ENCODE data around the gene HEATR5B. TPM values are rescaled to one million over a fixed set of nuclear protein-coding genes. Genes with fewer than 3 reads are reported as not detected.

Gene HEATR5B
- total and polyA plus RNA-seq, 10 of the 15 experiments (the other 5 are each of a cell fraction or from before 2014, with no cell fraction given), result 4.1 to 34.7 (median 17.7) TPM

DNA sequence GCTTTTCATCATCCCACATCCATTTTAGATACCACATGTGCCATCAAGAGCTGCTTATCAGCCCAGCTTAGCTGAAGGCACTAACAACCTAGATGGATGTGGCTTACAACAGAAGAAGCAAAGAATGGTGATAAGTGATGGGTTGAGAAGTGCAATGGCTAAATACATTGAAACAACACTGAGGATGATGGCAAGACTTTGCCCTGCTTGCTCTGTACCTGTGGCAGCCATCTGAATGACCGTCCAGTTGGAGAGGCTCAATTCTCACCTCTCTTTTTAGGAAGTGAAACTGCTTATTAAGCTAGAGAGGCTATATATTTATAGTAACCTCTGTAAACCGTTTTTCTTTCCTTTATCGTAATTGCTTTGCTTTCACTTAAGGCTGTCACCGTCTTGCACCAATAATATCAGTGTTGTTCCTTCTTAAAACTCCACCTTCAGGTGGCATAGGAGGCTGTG, 5.9 kb upstream of the HEATR5B start (continued):
- TF ChIP-seq, protein P1, sequence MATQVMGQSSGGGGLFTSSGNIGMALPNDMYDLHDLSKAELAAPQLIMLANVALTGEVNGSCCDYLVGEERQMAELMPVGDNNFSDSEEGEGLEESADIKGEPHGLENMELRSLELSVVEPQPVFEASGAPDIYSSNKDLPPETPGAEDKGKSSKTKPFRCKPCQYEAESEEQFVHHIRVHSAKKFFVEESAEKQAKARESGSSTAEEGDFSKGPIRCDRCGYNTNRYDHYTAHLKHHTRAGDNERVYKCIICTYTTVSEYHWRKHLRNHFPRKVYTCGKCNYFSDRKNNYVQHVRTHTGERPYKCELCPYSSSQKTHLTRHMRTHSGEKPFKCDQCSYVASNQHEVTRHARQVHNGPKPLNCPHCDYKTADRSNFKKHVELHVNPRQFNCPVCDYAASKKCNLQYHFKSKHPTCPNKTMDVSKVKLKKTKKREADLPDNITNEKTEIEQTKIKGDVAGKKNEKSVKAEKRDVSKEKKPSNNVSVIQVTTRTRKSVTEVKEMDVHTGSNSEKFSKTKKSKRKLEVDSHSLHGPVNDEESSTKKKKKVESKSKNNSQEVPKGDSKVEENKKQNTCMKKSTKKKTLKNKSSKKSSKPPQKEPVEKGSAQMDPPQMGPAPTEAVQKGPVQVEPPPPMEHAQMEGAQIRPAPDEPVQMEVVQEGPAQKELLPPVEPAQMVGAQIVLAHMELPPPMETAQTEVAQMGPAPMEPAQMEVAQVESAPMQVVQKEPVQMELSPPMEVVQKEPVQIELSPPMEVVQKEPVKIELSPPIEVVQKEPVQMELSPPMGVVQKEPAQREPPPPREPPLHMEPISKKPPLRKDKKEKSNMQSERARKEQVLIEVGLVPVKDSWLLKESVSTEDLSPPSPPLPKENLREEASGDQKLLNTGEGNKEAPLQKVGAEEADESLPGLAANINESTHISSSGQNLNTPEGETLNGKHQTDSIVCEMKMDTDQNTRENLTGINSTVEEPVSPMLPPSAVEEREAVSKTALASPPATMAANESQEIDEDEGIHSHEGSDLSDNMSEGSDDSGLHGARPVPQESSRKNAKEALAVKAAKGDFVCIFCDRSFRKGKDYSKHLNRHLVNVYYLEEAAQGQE (IDR thresholded peaks at IDR 0.05; ENCODE audit: low read depth, low read length), result no peak
- TF ChIP-seq KLF5 (IDR thresholded peaks at IDR 0.05; ENCODE audit: partially characterized antibody) (no peak), FOXK2 (IDR thresholded peaks at IDR 0.05) (no peak), EP300 (IDR thresholded peaks at IDR 0.05; ENCODE audit: borderline replicate concordance in 1 of 2, control insufficient read depth in 1 of 2, low read depth in 2 of 2, low read length in 2 of 2) (peak; percentile 78; a peak in 3 of 4 replicates), IRF4 (IDR thresholded peaks at IDR 0.05; ENCODE audit: low read depth, low read length) (peak; percentile 91), ZSCAN29 (IDR thresholded peaks at IDR 0.05) (no peak), POLR2A (IDR thresholded peaks at IDR 0.05; ENCODE audit: low read depth, low read length) (peak; percentile 69), NR2F1 (conservative IDR thresholded peaks at IDR 0.05) (peak; percentile 70), MTA3 (IDR thresholded peaks at IDR 0.05; ENCODE audit: borderline replicate concordance, low read length) (no peak), SMAD5 (IDR thresholded peaks at IDR 0.05; ENCODE audit: low read depth) (peak; percentile 50; the same call in 1 of the 2 replicates), TAF1 (IDR thresholded peaks at IDR 0.05; ENCODE audit: borderline replicate concordance, low read depth, low read length) (peak; percentile 56; the same call in 1 of the 2 replicates)
- TF ChIP-seq, protein P2, sequence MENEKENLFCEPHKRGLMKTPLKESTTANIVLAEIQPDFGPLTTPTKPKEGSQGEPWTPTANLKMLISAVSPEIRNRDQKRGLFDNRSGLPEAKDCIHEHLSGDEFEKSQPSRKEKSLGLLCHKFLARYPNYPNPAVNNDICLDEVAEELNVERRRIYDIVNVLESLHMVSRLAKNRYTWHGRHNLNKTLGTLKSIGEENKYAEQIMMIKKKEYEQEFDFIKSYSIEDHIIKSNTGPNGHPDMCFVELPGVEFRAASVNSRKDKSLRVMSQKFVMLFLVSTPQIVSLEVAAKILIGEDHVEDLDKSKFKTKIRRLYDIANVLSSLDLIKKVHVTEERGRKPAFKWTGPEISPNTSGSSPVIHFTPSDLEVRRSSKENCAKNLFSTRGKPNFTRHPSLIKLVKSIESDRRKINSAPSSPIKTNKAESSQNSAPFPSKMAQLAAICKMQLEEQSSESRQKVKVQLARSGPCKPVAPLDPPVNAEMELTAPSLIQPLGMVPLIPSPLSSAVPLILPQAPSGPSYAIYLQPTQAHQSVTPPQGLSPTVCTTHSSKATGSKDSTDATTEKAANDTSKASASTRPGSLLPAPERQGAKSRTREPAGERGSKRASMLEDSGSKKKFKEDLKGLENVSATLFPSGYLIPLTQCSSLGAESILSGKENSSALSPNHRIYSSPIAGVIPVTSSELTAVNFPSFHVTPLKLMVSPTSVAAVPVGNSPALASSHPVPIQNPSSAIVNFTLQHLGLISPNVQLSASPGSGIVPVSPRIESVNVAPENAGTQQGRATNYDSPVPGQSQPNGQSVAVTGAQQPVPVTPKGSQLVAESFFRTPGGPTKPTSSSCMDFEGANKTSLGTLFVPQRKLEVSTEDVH (IDR thresholded peaks at IDR 0.05; ENCODE audit: low read depth, partially characterized antibody), result no peak
- TF ChIP-seq, protein P3, sequence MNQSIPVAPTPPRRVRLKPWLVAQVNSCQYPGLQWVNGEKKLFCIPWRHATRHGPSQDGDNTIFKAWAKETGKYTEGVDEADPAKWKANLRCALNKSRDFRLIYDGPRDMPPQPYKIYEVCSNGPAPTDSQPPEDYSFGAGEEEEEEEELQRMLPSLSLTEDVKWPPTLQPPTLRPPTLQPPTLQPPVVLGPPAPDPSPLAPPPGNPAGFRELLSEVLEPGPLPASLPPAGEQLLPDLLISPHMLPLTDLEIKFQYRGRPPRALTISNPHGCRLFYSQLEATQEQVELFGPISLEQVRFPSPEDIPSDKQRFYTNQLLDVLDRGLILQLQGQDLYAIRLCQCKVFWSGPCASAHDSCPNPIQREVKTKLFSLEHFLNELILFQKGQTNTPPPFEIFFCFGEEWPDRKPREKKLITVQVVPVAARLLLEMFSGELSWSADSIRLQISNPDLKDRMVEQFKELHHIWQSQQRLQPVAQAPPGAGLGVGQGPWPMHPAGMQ (IDR thresholded peaks at IDR 0.05; ENCODE audit: borderline replicate concordance), result no peak
- TF ChIP-seq, protein P4, sequence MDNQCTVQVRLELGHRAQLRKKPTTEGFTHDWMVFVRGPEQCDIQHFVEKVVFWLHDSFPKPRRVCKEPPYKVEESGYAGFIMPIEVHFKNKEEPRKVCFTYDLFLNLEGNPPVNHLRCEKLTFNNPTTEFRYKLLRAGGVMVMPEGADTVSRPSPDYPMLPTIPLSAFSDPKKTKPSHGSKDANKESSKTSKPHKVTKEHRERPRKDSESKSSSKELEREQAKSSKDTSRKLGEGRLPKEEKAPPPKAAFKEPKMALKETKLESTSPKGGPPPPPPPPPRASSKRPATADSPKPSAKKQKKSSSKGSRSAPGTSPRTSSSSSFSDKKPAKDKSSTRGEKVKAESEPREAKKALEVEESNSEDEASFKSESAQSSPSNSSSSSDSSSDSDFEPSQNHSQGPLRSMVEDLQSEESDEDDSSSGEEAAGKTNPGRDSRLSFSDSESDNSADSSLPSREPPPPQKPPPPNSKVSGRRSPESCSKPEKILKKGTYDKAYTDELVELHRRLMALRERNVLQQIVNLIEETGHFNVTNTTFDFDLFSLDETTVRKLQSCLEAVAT (IDR thresholded peaks at IDR 0.05), result 0 out of 2 replicates have a peak, but pooled peaks have one; percentile 24
- TF ChIP-seq, protein P5, sequence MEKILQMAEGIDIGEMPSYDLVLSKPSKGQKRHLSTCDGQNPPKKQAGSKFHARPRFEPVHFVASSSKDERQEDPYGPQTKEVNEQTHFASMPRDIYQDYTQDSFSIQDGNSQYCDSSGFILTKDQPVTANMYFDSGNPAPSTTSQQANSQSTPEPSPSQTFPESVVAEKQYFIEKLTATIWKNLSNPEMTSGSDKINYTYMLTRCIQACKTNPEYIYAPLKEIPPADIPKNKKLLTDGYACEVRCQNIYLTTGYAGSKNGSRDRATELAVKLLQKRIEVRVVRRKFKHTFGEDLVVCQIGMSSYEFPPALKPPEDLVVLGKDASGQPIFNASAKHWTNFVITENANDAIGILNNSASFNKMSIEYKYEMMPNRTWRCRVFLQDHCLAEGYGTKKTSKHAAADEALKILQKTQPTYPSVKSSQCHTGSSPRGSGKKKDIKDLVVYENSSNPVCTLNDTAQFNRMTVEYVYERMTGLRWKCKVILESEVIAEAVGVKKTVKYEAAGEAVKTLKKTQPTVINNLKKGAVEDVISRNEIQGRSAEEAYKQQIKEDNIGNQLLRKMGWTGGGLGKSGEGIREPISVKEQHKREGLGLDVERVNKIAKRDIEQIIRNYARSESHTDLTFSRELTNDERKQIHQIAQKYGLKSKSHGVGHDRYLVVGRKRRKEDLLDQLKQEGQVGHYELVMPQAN (conservative IDR thresholded peaks at IDR 0.05), result no peak; the same call in 1 of the 2 replicates

Measured in GM12878 (cell line).